ENCODE measurements around the gene RNASEL.

GRCh38 chr1:182586380-182586779 lies 2.7 kb downstream of the RNASEL start:
- TF ChIP-seq CTCF (optimal IDR thresholded peaks at IDR 0.05 in 1 of 3, IDR thresholded peaks at IDR 0.05 in 1 of 3, conservative IDR thresholded peaks at IDR 0.05 in 1 of 3; ENCODE audit: extremely low read depth in 1 of 3, insufficient read depth in 2 of 3, low read length in 3 of 3), result no peak
- TF ChIP-seq EZH2 (IDR thresholded peaks at IDR 0.05; ENCODE audit: low read length), result no peak
